Neural cell (in vitro differentiated cells): ENCODE measurements around the gene AKAP8L.

Experiments used
- CTCF ChIP-seq: fragments of 450-650 bp; IDR thresholded peaks from 2 replicates; pipeline ENCODE4 v1.5.1; 2014; ENCODE audit warnings: antibody characterized with exemption, mild to moderate bottlenecking, moderate library complexity; ENCODE audit not compliant: poor library complexity, severe bottlenecking
- EZH2 ChIP-seq: fragments of 200-600, 300-800 bp; shearing (Covaris generic), sonication (generic); IDR thresholded peaks from 2 replicates; pipeline ENCODE4 v1.6.1; 2014; ENCODE audit warnings: antibody characterized with exemption, low read length, borderline replicate concordance, mild to moderate bottlenecking; ENCODE audit not compliant: insufficient read depth, poor library complexity, severe bottlenecking

GRCh38 chr19:15450528-15450890 is 31.7 kb upstream of the AKAP8L start:
- no peak for TF ChIP-seq CTCF
- TF ChIP-seq EZH2 = no peak
